Activated naive CD8-positive, alpha-beta T cell treated with anti-CD3 and anti-CD28 coated beads for 36 hours (primary cell): ENCODE results near the gene TIGD2. TPM values are rescaled to one million over a fixed set of nuclear protein-coding genes. Genes with fewer than 3 reads are reported as not detected.

Experiments used
- DNase-seq: peaks from one replicate; pipeline ENCODE4 v3.0.0; 2021
- H3K27ac Mint-ChIP-seq: one replicate; pipeline ENCODE4 v1.8.0; 2022; ENCODE audit warnings: mild to moderate bottlenecking, moderate library complexity, mixed read lengths
- H3K27me3 Mint-ChIP-seq: one replicate; pipeline ENCODE4 v1.8.0; 2022; ENCODE audit warnings: mild to moderate bottlenecking, mixed read lengths
- H3K36me3 Mint-ChIP-seq: one replicate; pipeline ENCODE4 v1.8.0; 2021; ENCODE audit warnings: mild to moderate bottlenecking, mixed read lengths
- H3K4me1 Mint-ChIP-seq: one replicate; pipeline ENCODE4 v1.8.0; 2021; ENCODE audit warnings: mixed read lengths
- H3K4me3 Mint-ChIP-seq: one replicate; pipeline ENCODE4 v1.8.0; 2022; ENCODE audit warnings: mild to moderate bottlenecking, moderate library complexity, mixed read lengths
- H3K9me3 Mint-ChIP-seq: one replicate; pipeline ENCODE4 v1.8.0; 2022; ENCODE audit warnings: mixed read lengths
- total RNA-seq, 2 experiments: library from RNA; stranded (reverse); gene quantifications; one replicate each; pipeline ENCODE4 v1.2.3, GENCODE V29; 2021

The TIGD2 gene
- total RNA-seq, 2 experiments from 2014 or later, result 3.2 to 3.6 TPM

DNA sequence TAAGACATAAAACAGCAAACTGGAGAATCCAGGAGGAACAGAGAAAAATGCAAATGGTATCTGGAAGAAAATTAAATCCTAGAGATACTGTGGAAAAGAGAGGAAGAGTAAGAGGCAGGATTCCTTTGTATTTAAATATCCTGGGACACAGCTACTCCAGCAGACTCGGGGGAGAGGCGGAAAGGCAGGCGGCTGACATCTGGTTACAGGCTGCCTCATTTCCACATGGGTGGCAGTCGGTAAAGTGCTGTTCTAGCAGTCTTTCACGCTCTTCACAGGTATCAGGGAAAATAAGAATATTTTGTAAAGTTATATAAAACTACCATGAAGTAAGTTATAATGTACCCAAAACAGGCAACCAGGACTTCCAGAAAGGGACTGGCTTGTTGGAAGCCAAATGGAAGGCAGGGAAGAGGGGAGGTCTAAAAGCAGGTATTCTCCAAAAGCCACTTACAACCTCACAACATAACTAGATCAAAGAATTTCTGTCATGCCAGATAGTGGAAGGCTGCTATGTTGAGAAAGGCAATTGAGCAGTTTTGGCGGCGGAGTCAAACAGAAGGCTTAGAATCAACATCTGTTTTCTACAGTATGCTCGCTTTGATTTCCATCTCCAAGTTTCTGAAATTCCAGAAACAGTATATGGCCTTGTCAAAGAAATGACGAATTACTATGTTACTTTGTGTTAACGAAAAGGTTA is 1.3 kb upstream of the TIGD2 start:
- Mint-ChIP-seq H3K9me3 (peaks cover 34% of the 10 kb centered on the region), H3K4me3 (peak overlapping the region; percentile 73), H3K36me3 (peaks cover 34% of the 10 kb centered on the region), H3K27me3 (peaks cover 15% of the 10 kb centered on the region), H3K4me1 (peaks cover 16% of the 10 kb centered on the region), H3K27ac (peak overlapping the region; percentile 42)
- DNase-seq, result no peak

- DNase-seq, result no peak
- Mint-ChIP-seq H3K4me1 (peaks cover 16% of the 10 kb centered on the region), H3K4me3 (peak overlapping the region; percentile 73), H3K36me3 (peaks cover 37% of the 10 kb centered on the region), H3K27ac (peak overlapping the region; percentile 45), H3K27me3 (peaks cover 15% of the 10 kb centered on the region), H3K9me3 (peaks cover 37% of the 10 kb centered on the region)
Observed at GRCh38 chr4:89110541-89110985, 770 bp upstream of the TIGD2 start.

DNA sequence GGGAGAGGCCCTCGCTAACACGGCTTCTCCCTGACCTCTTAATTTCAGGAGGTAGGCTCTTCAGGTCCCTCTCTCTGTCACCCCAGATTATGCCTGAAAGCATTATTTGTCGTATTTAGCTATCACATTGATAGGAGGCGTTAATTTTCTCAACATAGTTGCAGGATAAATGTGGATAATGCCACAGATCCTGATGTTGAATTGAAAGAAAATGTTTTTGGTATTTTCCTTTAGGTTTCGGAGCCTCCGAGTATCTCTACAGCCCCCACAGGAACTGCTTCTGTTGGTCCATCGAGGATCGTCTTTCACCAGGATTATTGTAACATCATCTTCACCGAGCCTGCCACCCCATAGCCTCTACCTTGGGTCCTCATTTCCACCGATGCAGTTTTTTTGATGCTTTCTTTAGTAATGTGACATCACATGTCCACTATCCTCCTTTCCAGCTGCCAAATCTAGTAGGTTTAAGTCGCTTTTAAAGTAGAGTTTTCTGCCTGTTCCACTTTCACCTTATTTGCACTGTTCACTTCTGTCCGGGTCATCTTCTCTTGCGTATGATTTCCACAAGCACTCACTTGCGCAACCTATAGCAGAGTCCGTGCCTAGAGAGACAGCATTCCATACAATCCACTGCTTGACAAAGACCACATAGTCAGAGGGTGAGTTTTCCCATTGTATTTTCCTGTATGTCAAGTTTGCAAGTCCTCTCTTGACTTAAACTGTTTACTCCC is 665 bp downstream of the TIGD2 start:
- Mint-ChIP-seq H3K36me3 (peaks cover 37% of the 10 kb centered on the region), H3K4me1 (peaks cover 16% of the 10 kb centered on the region), H3K4me3 (peak overlapping the region; percentile 77), H3K9me3 (peaks cover 42% of the 10 kb centered on the region), H3K27ac (peak overlapping the region; percentile 70), H3K27me3 (peaks cover 15% of the 10 kb centered on the region)
- DNase-seq, result no peak

DNA sequence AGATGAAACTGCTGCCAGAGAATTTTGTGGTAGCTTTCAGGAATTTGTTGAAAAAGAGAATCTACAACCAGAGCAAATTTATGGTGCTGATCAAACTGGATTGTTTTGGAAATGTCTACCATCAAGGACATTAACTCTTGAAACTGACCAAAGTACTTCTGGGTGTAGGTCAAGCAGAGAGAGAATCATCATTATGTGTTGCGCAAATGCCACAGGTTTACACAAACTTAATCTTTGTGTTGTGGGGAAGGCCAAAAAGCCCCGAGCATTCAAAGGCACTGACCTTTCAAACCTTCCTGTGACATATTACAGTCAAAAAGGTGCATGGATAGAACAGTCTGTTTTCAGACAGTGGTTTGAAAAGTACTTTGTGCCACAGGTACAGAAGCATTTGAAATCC is 2.1 kb downstream of the TIGD2 start:
- H3K4me1 Mint-ChIP-seq, result peaks cover 16% of the 10 kb centered on the region
- no peak overlapping the region for H3K27ac Mint-ChIP-seq
- peaks cover 34% of the 10 kb centered on the region for H3K36me3 Mint-ChIP-seq
- H3K9me3 Mint-ChIP-seq, result peaks cover 36% of the 10 kb centered on the region
- no peak for DNase-seq
- no peak overlapping the region for H3K4me3 Mint-ChIP-seq
- H3K27me3 Mint-ChIP-seq, result peaks cover 15% of the 10 kb centered on the region

DNA sequence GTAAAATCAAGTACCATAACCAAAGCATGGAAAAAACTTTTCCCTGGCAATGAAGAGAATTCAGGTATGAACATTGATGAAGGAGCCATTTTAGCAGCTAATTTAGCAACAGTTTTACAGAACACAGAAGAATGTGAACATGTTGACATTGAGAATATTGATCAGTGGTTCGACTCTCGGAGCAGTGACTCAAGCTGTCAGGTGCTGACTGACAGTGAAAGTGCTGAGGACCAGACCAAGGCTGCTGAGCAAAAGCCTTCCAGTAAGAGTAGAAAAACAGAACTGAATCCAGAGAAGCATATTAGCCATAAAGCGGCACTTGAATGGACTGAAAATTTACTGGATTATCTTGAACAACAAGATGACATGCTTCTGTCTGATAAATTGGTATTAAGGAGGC is 2.8 kb downstream of the TIGD2 start:
- Mint-ChIP-seq H3K27me3 (peaks cover 15% of the 10 kb centered on the region), H3K4me1 (peaks cover 16% of the 10 kb centered on the region), H3K9me3 (peaks cover 36% of the 10 kb centered on the region), H3K36me3 (peaks cover 34% of the 10 kb centered on the region), H3K27ac (no peak overlapping the region), H3K4me3 (no peak overlapping the region)
- DNase-seq, result no peak

GRCh38 chr4:89117115-89117514 is 5.8 kb downstream of the TIGD2 start:
- Mint-ChIP-seq H3K27me3 (no peaks in the 10 kb centered on the region), H3K4me1 (peaks cover 5% of the 10 kb centered on the region), H3K9me3 (peaks cover 32% of the 10 kb centered on the region), H3K27ac (no peak overlapping the region), H3K36me3 (peaks cover 30% of the 10 kb centered on the region), H3K4me3 (no peak overlapping the region)
- DNase-seq, result no peak

DNA sequence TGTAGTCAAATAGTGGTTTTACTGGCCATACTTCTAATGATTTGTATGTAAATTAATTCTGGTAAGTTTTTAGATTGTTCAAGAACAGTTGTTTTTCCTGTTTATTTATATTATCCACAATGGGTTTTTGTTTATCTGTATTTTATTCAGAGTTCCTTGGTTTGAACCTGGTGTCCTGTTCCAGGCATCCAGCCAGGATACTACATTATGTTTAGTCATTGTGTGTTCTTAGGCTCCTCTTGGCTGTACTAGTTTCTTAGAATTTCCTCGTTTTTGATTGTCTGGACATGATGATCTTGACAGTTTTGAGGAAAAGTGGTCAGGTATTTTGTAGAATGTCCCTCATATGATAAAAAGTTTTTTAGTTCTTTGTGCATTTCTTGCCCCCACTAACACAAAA is 7.8 kb downstream of the TIGD2 start:
- Mint-ChIP-seq H3K9me3 (peaks cover 15% of the 10 kb centered on the region), H3K36me3 (peaks cover 9% of the 10 kb centered on the region), H3K4me3 (no peak overlapping the region), H3K4me1 (no peaks in the 10 kb centered on the region), H3K27me3 (peaks cover 4% of the 10 kb centered on the region), H3K27ac (no peak overlapping the region)
- no peak for DNase-seq

DNA sequence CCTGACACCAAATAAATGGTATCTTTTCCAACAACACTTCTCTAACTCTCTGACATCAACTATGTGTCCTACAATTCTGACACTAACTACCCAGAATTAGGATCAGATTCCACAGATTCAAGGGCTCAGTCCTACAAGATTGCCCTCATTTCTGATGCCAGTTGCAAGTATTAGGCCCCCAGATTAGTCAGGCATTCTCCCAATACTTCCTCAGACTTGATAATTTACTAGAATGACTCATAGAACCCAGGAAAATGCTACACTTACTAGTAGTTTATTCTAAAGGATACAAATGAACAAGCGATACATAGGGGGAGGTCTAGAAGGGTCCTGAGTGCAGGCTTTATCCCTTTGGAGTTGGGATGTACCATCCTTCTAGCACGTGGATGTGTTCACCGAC is 8.5 kb downstream of the TIGD2 start:
- no peak overlapping the region for H3K27ac Mint-ChIP-seq
- DNase-seq, result no peak
- no peaks in the 10 kb centered on the region for H3K4me1 Mint-ChIP-seq
- peaks cover 4% of the 10 kb centered on the region for H3K27me3 Mint-ChIP-seq
- H3K4me3 Mint-ChIP-seq, result no peak overlapping the region
- H3K9me3 Mint-ChIP-seq, result peaks cover 11% of the 10 kb centered on the region
- H3K36me3 Mint-ChIP-seq, result peaks cover 5% of the 10 kb centered on the region

DNA sequence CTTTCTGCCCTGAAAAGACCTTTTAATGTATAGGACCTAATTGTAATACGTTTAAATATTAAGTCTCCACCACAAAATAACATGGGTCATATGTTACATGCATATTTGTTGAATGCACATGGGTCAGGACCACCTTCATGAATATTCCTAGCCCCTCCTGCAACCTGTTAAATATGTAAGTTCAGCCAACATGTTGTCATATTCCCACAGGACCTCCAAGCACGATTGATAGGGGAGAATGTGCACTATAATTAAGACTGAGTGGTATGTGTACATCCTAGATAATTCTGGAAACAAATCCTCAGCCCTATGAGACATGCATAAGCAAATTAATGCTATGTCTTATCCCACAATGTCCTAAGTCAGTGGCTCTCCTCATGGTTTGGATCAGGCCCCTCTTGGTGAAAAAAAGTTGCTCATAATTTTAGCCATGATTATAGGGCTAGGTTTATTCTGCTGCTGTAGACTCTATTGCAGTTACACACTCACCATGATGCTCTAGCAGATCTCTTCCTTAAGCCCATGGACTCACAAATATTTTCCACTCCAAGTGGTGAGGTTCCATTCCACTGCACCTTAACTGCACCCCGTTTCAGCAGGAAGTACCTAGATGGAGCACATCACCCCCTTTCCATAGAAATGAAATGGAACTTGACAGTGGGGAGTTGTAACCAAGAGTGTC is 10.2 kb downstream of the TIGD2 start:
- H3K9me3 Mint-ChIP-seq, result peaks cover 6% of the 10 kb centered on the region
- no peak overlapping the region for H3K4me3 Mint-ChIP-seq
- H3K27me3 Mint-ChIP-seq, result peaks cover 4% of the 10 kb centered on the region
- no peaks in the 10 kb centered on the region for H3K36me3 Mint-ChIP-seq
- peaks cover 6% of the 10 kb centered on the region for H3K4me1 Mint-ChIP-seq
- DNase-seq, result no peak
- H3K27ac Mint-ChIP-seq, result no peak overlapping the region

- no peak overlapping the region for H3K27ac Mint-ChIP-seq
- no peaks in the 10 kb centered on the region for H3K9me3 Mint-ChIP-seq
- H3K36me3 Mint-ChIP-seq, result no peaks in the 10 kb centered on the region
- peaks cover 6% of the 10 kb centered on the region for H3K4me1 Mint-ChIP-seq
- H3K27me3 Mint-ChIP-seq, result peaks cover 4% of the 10 kb centered on the region
- H3K4me3 Mint-ChIP-seq, result no peak overlapping the region
- no peak for DNase-seq
Observed at GRCh38 chr4:89123451-89123851, 12.1 kb downstream of the TIGD2 start.

DNA sequence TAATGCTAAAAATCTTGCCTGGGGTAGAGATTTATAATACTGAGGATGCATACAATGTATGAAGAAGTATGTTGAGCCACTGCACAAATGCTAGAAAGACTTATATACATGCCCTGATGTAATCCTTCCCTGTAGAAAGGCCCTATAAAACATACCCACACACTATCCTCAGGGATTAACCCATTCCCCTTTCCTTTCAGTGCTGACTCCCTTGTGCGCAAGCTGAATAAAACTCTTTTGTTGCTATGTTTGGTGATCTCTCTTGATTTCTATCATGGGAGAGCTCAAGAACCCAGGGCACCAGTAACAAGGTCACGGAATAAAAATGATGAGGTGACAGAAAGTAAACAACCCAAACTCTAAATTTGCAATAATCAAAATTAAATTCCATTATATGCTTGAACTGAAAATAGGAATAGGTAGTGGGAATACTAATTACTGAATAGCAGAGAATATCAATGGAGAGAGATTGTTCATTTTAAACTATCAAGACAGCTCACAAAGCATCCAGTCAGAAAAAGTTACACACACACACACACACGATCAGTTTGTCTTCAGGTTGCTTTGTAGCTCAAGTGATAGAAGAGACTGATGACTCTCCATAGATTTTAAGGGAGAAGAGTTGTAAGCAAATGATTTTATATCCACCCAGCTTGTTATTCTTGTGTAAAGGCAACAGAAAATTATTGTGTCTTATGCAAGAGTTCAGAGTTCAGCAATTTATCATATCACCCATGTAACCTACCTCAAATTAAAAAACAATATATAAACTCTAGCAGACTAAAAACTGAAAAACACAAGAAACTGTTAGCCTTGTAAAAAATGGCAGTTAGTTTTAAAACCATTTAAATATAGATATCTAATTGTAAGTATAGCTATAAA is 14.8 kb downstream of the TIGD2 start:
- Mint-ChIP-seq H3K4me3 (no peak overlapping the region), H3K4me1 (peaks cover 6% of the 10 kb centered on the region), H3K27ac (no peak overlapping the region)

GRCh38 chr4:89129080-89129640 is 17.8 kb downstream of the TIGD2 start:
- no peaks in the 10 kb centered on the region for H3K36me3 Mint-ChIP-seq
- DNase-seq, result no peak
- no peak overlapping the region for H3K27ac Mint-ChIP-seq
- H3K27me3 Mint-ChIP-seq, result peaks cover 5% of the 10 kb centered on the region
- H3K4me3 Mint-ChIP-seq, result no peak overlapping the region
- peaks cover 6% of the 10 kb centered on the region for H3K4me1 Mint-ChIP-seq
- H3K9me3 Mint-ChIP-seq, result no peaks in the 10 kb centered on the region

More for the DNA sequence above, 14.8 kb downstream of the TIGD2 start:
- no peaks in the 10 kb centered on the region for H3K9me3 Mint-ChIP-seq
- H3K27me3 Mint-ChIP-seq, result peaks cover 9% of the 10 kb centered on the region
- DNase-seq, result no peak
- H3K36me3 Mint-ChIP-seq, result no peaks in the 10 kb centered on the region

DNA sequence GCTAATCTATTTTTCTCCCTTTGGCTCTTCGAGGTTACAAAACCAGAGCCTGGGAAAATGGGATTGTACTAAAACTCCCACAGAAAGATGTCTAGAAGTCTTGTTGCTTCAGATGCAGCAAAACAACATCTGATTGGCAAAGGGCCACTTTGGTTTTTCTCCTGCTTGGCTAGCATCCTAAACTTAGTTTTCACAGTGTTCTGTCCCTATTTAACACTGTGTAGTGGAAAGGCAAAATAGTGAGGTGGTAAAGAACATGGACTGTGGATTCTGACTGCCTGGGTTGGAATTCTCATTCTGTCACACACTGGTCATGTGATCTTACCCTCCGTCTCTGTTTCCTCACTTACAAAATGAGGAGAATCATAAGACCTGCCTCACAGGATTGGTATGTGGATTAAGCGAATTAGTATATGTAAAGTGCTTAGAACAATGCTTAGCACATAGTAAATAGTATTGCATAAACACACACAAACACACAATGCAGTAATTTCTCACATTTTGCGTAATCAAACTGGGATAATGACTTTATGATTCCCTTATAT is 23.5 kb downstream of the TIGD2 start:
- no peak overlapping the region for H3K27ac Mint-ChIP-seq

GRCh38 chr4:89136525-89136924 is 25.2 kb downstream of the TIGD2 start:
- no peak for DNase-seq
- H3K4me1 Mint-ChIP-seq, result no peaks in the 10 kb centered on the region
- no peak overlapping the region for H3K4me3 Mint-ChIP-seq
- no peaks in the 10 kb centered on the region for H3K9me3 Mint-ChIP-seq
- H3K36me3 Mint-ChIP-seq, result no peaks in the 10 kb centered on the region
- no peaks in the 10 kb centered on the region for H3K27me3 Mint-ChIP-seq
- H3K27ac Mint-ChIP-seq, result no peak overlapping the region

More for the DNA sequence above, 23.5 kb downstream of the TIGD2 start:
- H3K4me1 Mint-ChIP-seq, result no peaks in the 10 kb centered on the region
- H3K27me3 Mint-ChIP-seq, result peaks cover 5% of the 10 kb centered on the region
- no peak for DNase-seq
- H3K9me3 Mint-ChIP-seq, result no peaks in the 10 kb centered on the region
- H3K36me3 Mint-ChIP-seq, result no peaks in the 10 kb centered on the region
- H3K4me3 Mint-ChIP-seq, result no peak overlapping the region
